Central memory CD8-positive, alpha-beta T cell (primary cell): ENCODE data around the gene MACC1.

ENCODE experiments used
- ATAC-seq: fragments of 150-1000 bp; cut with Tn5 transposase; replicated peaks from 2 replicates; pipeline ENCODE4 v1.10.0; 2022; ENCODE audit warnings: mild to moderate bottlenecking, moderate FRiP score, moderate number of reproducible peaks; ENCODE audit not compliant: poor library complexity, severe bottlenecking; ENCODE audit errors: extremely low read depth
- DNase-seq, 2 donors: peaks; one replicate each; pipeline ENCODE4 v3.0.0; 2021; ENCODE audit warnings: low spot score in 2 of 2
- H3K27ac Mint-ChIP-seq: one replicate; pipeline ENCODE4 v1.8.0; 2022; ENCODE audit warnings: low read depth, mild to moderate bottlenecking, moderate library complexity, mixed read lengths
- H3K27me3 Mint-ChIP-seq: one replicate; pipeline ENCODE4 v1.8.0; 2022; ENCODE audit warnings: mixed read lengths
- H3K36me3 Mint-ChIP-seq: one replicate; pipeline ENCODE4 v1.8.0; 2022; ENCODE audit warnings: mild to moderate bottlenecking, moderate library complexity, mixed read lengths; ENCODE audit not compliant: insufficient read depth
- H3K4me1 Mint-ChIP-seq: one replicate; pipeline ENCODE4 v1.8.0; 2022; ENCODE audit warnings: mixed read lengths
- H3K4me3 Mint-ChIP-seq: one replicate; pipeline ENCODE4 v1.8.0; 2022; ENCODE audit warnings: mild to moderate bottlenecking, moderate library complexity, mixed read lengths
- H3K9me3 Mint-ChIP-seq: one replicate; pipeline ENCODE4 v1.8.0; 2022; ENCODE audit warnings: mixed read lengths

MACC1 gene

GRCh38 chr7:20095436-20095835 lies 121.7 kb downstream of the MACC1 start:
- peaks cover 18% of the 10 kb centered on the region for H3K9me3 Mint-ChIP-seq
- H3K27ac Mint-ChIP-seq, result no peak overlapping the region
- no peak for ATAC-seq
- H3K27me3 Mint-ChIP-seq, result no peaks in the 10 kb centered on the region
- no peak for DNase-seq
- peaks cover 1% of the 10 kb centered on the region for H3K36me3 Mint-ChIP-seq
- no peak overlapping the region for H3K4me3 Mint-ChIP-seq
- no peaks in the 10 kb centered on the region for H3K4me1 Mint-ChIP-seq

DNA sequence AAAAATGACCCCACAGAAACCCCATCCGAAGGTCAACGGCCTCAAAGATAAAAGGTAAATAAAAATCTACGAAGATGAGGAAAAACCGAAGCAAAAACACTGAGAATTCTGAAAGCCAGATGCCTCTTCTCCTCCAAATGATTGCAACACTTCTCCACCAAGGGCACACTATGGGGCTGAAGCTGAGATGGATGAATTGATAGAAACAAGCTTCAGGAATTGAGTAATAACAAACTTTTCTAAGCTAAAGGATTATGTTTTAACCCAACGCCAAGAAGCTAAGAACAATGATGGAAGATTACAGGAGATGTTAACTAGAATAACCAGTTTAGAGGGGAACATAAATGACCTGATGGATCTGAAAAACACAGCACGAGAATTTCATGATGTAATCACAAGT lies 127.8 kb downstream of the MACC1 start:
- Mint-ChIP-seq H3K27ac (no peak overlapping the region), H3K4me1 (no peaks in the 10 kb centered on the region), H3K9me3 (peaks cover 24% of the 10 kb centered on the region), H3K4me3 (no peak overlapping the region), H3K27me3 (no peaks in the 10 kb centered on the region), H3K36me3 (no peaks in the 10 kb centered on the region)
- ATAC-seq (no peak), DNase-seq (no peak)

GRCh38 chr7:20085086-20085485 lies 132.1 kb downstream of the MACC1 start:
- ATAC-seq (no peak), DNase-seq (no peak)
- peaks cover 16% of the 10 kb centered on the region for H3K9me3 Mint-ChIP-seq
- H3K27me3 Mint-ChIP-seq, result no peaks in the 10 kb centered on the region
- no peaks in the 10 kb centered on the region for H3K36me3 Mint-ChIP-seq
- no peak overlapping the region for H3K27ac Mint-ChIP-seq
- H3K4me3 Mint-ChIP-seq, result no peak overlapping the region
- no peaks in the 10 kb centered on the region for H3K4me1 Mint-ChIP-seq
